K562 (cell line): Measurements from ENCODE around the gene PYGO2. TPM values are rescaled to one million over a fixed set of nuclear protein-coding genes. Genes with fewer than 3 reads are reported as not detected.

Experiments
- AFF4 ChIP-seq: sonication (generic); formaldehyde crosslinking; IDR thresholded peaks from 2 replicates; pipeline ENCODE4 v1.8.0; 2023; ENCODE audit warnings: mild to moderate bottlenecking, missing genetic modification reagents
- FOXP1 ChIP-seq: sonication (generic); formaldehyde crosslinking; IDR thresholded peaks from 2 replicates; pipeline ENCODE4 v1.8.0; 2022; ENCODE audit warnings: mild to moderate bottlenecking, missing genetic modification reagents
- HNRNPLL ChIP-seq: fragments of 200-400 bp; formaldehyde crosslinking; IDR thresholded peaks from 2 replicates; pipeline ENCODE4 v1.6.1; 2017; ENCODE audit warnings: low read length, low read depth, mild to moderate bottlenecking; ENCODE audit not compliant: poor library complexity, severe bottlenecking
- NR4A1 ChIP-seq, 2 experiments: fragments of 250-450 bp in 1 of 2; fragments of 450-650 bp in 1 of 2; sonication (Bioruptor Pico) in 1 of 2; IDR thresholded peaks; 2 replicates each; pipeline versions ENCODE4 v1.4.0 to v1.6.1; 2016 to 2020; ENCODE audit warnings: mild to moderate bottlenecking in 2 of 2, missing compliant biosample characterization in 1 of 2, missing genetic modification characterization in 1 of 2, moderate library complexity in 1 of 2
- PHF8 ChIP-seq: fragments of 200-600 bp; sonication (generic); IDR thresholded peaks from 2 replicates; pipeline ENCODE4 v1.6.1; 2012; ENCODE audit warnings: mixed run types, mild to moderate bottlenecking, inconsistent platforms, low read length, moderate library complexity, borderline replicate concordance
- RBM34 ChIP-seq: fragments of 200-400 bp; formaldehyde crosslinking; IDR thresholded peaks from 2 replicates; pipeline ENCODE4 v1.6.1; 2018; ENCODE audit warnings: low read length, borderline replicate concordance; ENCODE audit not compliant: insufficient read depth
- SETDB1 ChIP-seq: IDR thresholded peaks from one replicate; pipeline ENCODE4 v1.6.1; 2012; ENCODE audit warnings: low read length, control low read depth, inconsistent platforms
- SIN3A ChIP-seq, 2 experiments: fragments of 150-350 bp in 1 of 2; IDR thresholded peaks; 2 replicates each; pipeline ENCODE4 v1.6.1; 2011 to 2016; ENCODE audit warnings: borderline replicate concordance in 2 of 2, low read depth in 2 of 2, low read length in 2 of 2, mild to moderate bottlenecking in 2 of 2, moderate library complexity in 2 of 2; ENCODE audit not compliant: control insufficient read depth in 1 of 2
- SLC30A9 ChIP-seq: fragments of 250-450 bp; sonication (Bioruptor Pico); IDR thresholded peaks from 2 replicates; pipeline ENCODE4 v1.8.0; 2022; ENCODE audit warnings: mild to moderate bottlenecking, moderate library complexity
- TFAP4 ChIP-seq: sonication (generic); formaldehyde crosslinking; IDR thresholded peaks from 2 replicates; pipeline ENCODE4 v1.8.0; 2022; ENCODE audit warnings: missing genetic modification reagents, mild to moderate bottlenecking, moderate library complexity, borderline replicate concordance
- VEZF1 ChIP-seq: fragments of 200-800 bp; sonication (Bioruptor generic); IDR thresholded peaks from 2 replicates; pipeline ENCODE4 v1.6.1; 2017; ENCODE audit warnings: missing genetic modification characterization, missing compliant biosample characterization
- ZFX ChIP-seq: sonication (generic); formaldehyde crosslinking; IDR thresholded peaks from 2 replicates; pipeline ENCODE4 v1.8.0; 2022; ENCODE audit warnings: mild to moderate bottlenecking, missing genetic modification reagents, moderate library complexity
- ZNF175 ChIP-seq: fragments of 200-800 bp; sonication (Bioruptor generic); IDR thresholded peaks from 2 replicates; pipeline ENCODE4 v1.6.1; 2016; ENCODE audit warnings: low read depth, mild to moderate bottlenecking, missing genetic modification characterization, missing compliant biosample characterization
- ZNF212 ChIP-seq: fragments of 450-650 bp; formaldehyde crosslinking; IDR thresholded peaks from 2 replicates; pipeline ENCODE4 v1.4.0; 2020; ENCODE audit warnings: mild to moderate bottlenecking
- ZNF511 ChIP-seq: sonication (generic); formaldehyde crosslinking; IDR thresholded peaks from 2 replicates; pipeline ENCODE4 v1.8.0; 2022; ENCODE audit warnings: mild to moderate bottlenecking, missing genetic modification reagents
- ZNF740 ChIP-seq, 3 experiments: fragments of 200-800 bp in 1 of 3; sonication (Bioruptor generic) in 1 of 3; sonication (generic) in 1 of 3; formaldehyde crosslinking in 1 of 3; IDR thresholded peaks; 2 replicates each; pipeline versions ENCODE4 v1.6.1 to v1.8.0; 2016 to 2022; ENCODE audit warnings: mild to moderate bottlenecking in 2 of 3, missing compliant biosample characterization in 2 of 3, missing genetic modification characterization in 2 of 3, missing genetic modification reagents in 1 of 3
- polyA plus RNA-seq, 8 experiments: library from polyadenylated mRNA; depleted of rRNA in 4 of 8; stranded (reverse) in 5 of 8; unstranded in 3 of 8; fragments of >200 nt; fragmentation: Nextera tagmentation in 2 of 8; fragmentation: Illumina TruSeq in 1 of 8; extraction: Ambion mirVana in 2 of 8; extraction: Trizol in 1 of 8; gene quantifications; 2 replicates each; pipeline versions ENCODE4 v1.2.1 to v1.2.3, GENCODE V29; 2011 to 2014; ENCODE audit warnings: inconsistent platforms in 1 of 8, missing spikeins in 1 of 8
- total RNA-seq, 7 experiments: library from RNA; depleted of rRNA in 6 of 7; stranded (reverse); fragments of >200 nt in 6 of 7; fragmentation: Illumina TruSeq in 2 of 7; extraction: Trizol in 2 of 7; gene quantifications; 2 replicates each; pipeline versions ENCODE4 v1.2.1 to v1.2.3, GENCODE V29; 2011 to 2021; ENCODE audit warnings: low replicate concordance in 1 of 7

Gene PYGO2
- total and polyA plus RNA-seq, 9 of the 15 experiments (the other 6 are each of a cell fraction or from before 2014, with no cell fraction given): 8.3 to 36.2 (median 18.2) TPM

- TF ChIP-seq HNRNPLL (peak; percentile 10), FOXP1 (0 out of 2 replicates have a peak, but pooled peaks have one; percentile 12), ZNF740 (CRISPR knock-in tag; IDR thresholded peaks at IDR 0.05) (no peak; the same call in 1 of the 2 replicates), ZNF740 (tag; IDR thresholded peaks at IDR 0.05) (peak in 1 of 2 experiments; percentile 85; a peak in 2 of 4 replicates), AFF4 (CRISPR knock-in tag) (0 out of 2 replicates have a peak, but pooled peaks have one; percentile 44), ZFX (CRISPR knock-in tag) (peak; percentile 62), NR4A1 (CRISPR knock-in tag; IDR thresholded peaks at IDR 0.05) (no peak), NR4A1 (tag; IDR thresholded peaks at IDR 0.05) (no peak), PHF8 (peak; percentile 46; the same call in 1 of the 2 replicates), SIN3A (IDR thresholded peaks at IDR 0.05; ENCODE audit: borderline replicate concordance in 2 of 2, control insufficient read depth in 1 of 2, low read depth in 2 of 2, low read length in 2 of 2) (peak; percentile 27 to 29; a peak in 1 of 4 replicates), ZNF511 (CRISPR knock-in tag) (0 out of 2 replicates have a peak, but pooled peaks have one; percentile 17), SETDB1 (no peak), TFAP4 (0 out of 2 replicates have a peak, but pooled peaks have one; percentile 4), VEZF1 (peak; percentile 51), SLC30A9 (CRISPR knock-in tag) (no peak), ZNF212 (CRISPR knock-in tag) (no peak), ZNF175 (CRISPR knock-in tag) (no peak), RBM34 (no peak)
Measured at GRCh38 chr1:155002464-155003226, 41.1 kb upstream of the PYGO2 start, which contains the start of gene ZBTB7B (continued).
